ENCODE results near the gene CACNB2.

DNA sequence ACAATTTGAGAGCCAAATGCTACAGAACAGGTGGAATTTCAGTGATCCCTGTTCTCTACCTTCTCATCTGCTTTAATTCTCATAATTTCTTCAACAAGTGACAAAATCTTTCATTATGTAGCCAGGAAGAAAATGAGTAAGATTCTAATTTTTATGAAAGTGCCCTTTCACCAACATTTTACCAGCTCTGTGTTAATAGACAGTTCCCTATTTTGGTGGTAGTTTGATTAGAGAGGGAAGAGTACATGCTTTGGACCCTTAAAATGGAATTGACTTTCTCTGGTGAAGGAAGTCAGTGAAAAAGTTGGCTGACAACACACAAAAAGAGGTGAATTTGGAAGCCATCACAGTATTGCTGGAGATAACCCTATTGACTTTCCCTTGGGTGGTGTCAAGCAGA lies 61.7 kb downstream of the CACNB2 start:
- TF ChIP-seq RAD21 (IDR thresholded peaks at IDR 0.05) (no peak), NR2F2 (IDR thresholded peaks at IDR 0.05) (no peak), TAF1 (conservative IDR thresholded peaks at IDR 0.05) (no peak), SP1 (IDR thresholded peaks at IDR 0.05) (no peak), EGR1 (IDR thresholded peaks at IDR 0.05; ENCODE audit: low read depth in 2 of 2) (no peak)
- TF ChIP-seq, protein P1, sequence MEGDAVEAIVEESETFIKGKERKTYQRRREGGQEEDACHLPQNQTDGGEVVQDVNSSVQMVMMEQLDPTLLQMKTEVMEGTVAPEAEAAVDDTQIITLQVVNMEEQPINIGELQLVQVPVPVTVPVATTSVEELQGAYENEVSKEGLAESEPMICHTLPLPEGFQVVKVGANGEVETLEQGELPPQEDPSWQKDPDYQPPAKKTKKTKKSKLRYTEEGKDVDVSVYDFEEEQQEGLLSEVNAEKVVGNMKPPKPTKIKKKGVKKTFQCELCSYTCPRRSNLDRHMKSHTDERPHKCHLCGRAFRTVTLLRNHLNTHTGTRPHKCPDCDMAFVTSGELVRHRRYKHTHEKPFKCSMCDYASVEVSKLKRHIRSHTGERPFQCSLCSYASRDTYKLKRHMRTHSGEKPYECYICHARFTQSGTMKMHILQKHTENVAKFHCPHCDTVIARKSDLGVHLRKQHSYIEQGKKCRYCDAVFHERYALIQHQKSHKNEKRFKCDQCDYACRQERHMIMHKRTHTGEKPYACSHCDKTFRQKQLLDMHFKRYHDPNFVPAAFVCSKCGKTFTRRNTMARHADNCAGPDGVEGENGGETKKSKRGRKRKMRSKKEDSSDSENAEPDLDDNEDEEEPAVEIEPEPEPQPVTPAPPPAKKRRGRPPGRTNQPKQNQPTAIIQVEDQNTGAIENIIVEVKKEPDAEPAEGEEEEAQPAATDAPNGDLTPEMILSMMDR (IDR thresholded peaks at IDR 0.05; ENCODE audit: low read depth, low read length, missing input control): no peak
- TF ChIP-seq, protein P2, sequence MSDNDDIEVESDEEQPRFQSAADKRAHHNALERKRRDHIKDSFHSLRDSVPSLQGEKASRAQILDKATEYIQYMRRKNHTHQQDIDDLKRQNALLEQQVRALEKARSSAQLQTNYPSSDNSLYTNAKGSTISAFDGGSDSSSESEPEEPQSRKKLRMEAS (IDR thresholded peaks at IDR 0.05): no peak
- TF ChIP-seq, protein P3, sequence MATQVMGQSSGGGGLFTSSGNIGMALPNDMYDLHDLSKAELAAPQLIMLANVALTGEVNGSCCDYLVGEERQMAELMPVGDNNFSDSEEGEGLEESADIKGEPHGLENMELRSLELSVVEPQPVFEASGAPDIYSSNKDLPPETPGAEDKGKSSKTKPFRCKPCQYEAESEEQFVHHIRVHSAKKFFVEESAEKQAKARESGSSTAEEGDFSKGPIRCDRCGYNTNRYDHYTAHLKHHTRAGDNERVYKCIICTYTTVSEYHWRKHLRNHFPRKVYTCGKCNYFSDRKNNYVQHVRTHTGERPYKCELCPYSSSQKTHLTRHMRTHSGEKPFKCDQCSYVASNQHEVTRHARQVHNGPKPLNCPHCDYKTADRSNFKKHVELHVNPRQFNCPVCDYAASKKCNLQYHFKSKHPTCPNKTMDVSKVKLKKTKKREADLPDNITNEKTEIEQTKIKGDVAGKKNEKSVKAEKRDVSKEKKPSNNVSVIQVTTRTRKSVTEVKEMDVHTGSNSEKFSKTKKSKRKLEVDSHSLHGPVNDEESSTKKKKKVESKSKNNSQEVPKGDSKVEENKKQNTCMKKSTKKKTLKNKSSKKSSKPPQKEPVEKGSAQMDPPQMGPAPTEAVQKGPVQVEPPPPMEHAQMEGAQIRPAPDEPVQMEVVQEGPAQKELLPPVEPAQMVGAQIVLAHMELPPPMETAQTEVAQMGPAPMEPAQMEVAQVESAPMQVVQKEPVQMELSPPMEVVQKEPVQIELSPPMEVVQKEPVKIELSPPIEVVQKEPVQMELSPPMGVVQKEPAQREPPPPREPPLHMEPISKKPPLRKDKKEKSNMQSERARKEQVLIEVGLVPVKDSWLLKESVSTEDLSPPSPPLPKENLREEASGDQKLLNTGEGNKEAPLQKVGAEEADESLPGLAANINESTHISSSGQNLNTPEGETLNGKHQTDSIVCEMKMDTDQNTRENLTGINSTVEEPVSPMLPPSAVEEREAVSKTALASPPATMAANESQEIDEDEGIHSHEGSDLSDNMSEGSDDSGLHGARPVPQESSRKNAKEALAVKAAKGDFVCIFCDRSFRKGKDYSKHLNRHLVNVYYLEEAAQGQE (IDR thresholded peaks at IDR 0.05): no peak
- TF ChIP-seq, protein P4, sequence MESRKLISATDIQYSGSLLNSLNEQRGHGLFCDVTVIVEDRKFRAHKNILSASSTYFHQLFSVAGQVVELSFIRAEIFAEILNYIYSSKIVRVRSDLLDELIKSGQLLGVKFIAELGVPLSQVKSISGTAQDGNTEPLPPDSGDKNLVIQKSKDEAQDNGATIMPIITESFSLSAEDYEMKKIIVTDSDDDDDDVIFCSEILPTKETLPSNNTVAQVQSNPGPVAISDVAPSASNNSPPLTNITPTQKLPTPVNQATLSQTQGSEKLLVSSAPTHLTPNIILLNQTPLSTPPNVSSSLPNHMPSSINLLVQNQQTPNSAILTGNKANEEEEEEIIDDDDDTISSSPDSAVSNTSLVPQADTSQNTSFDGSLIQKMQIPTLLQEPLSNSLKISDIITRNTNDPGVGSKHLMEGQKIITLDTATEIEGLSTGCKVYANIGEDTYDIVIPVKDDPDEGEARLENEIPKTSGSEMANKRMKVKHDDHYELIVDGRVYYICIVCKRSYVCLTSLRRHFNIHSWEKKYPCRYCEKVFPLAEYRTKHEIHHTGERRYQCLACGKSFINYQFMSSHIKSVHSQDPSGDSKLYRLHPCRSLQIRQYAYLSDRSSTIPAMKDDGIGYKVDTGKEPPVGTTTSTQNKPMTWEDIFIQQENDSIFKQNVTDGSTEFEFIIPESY (IDR thresholded peaks at IDR 0.05): no peak

Measured in liver (tissue), 3 donors.